Measurements from ENCODE around the gene SUN3. TPM values are rescaled to one million over a fixed set of nuclear protein-coding genes. Genes with fewer than 3 reads are reported as not detected.

Gene SUN3
- total and polyA plus RNA-seq, 2 of the 8 experiments (the other 6 are each of a cell fraction or from before 2014, with no cell fraction given) = not detected

DNA sequence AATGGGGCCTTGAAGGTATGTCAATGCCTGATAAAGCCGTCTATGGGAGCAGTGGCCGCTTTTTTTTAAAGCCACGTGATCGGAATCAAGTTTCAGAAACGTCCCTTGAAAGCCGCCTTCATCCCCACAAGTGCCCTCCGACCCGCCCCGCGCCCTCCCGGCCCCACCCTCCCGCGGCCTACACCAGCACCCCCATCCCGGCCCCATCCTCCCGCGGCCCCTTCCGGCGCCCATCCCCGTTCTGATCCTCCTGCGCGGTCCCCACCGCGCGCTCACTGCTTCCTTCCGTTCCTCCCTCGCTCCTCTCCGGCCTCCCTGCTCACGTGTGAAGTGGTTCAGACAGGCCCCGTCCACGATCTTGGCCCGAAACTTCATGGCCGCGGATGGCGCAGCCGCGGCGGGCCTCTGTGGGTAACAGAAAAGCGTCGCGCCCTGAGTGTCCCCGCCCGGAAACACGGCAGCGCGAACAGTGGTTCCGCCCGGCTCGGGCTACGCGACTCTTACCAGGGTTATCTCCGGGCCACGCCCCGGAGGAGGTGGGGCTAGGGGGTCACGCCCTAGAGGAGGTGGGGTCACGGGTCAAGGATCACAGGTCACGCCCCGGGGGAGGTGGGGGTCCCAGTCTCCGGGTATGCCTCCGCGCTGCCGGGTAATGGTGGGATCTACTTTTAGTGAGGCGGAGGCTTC, 49.6 kb downstream of the SUN3 start, which contains the start of gene HUS1 (continued):
- TF ChIP-seq HDAC2 (IDR thresholded peaks at IDR 0.05; ENCODE audit: borderline replicate concordance in 1 of 2, low read depth in 2 of 2, low read length in 2 of 2) (peak; percentile 97 to 98; a peak in 3 of 4 replicates), YY1 (IDR thresholded peaks at IDR 0.05; ENCODE audit: low read depth, low read length) (peak; percentile 84), BCL11A (IDR thresholded peaks at IDR 0.05; ENCODE audit: low read depth in 2 of 2, low read length in 2 of 2) (no peak), BRCA1 (IDR thresholded peaks at IDR 0.05; ENCODE audit: low read depth, low read length) (no peak; the same call in 1 of the 2 replicates)

Measured in H1 (cell line).